ENCODE results near the gene TREX2. TPM values are rescaled to one million over a fixed set of nuclear protein-coding genes. Genes with fewer than 3 reads are reported as not detected.

TREX2 gene
- polyA plus RNA-seq, 6 donors from 2014 or later, result 0.19 to 1.3 (median 1.3) TPM; not detected in 3

- H3K27me3 Mint-ChIP-seq, result no peaks in the 10 kb centered on the region
- H3K4me1 Mint-ChIP-seq, result peaks cover 6 to 22% (median 13%) of the 10 kb centered on the region in 3 donors
- peaks cover 0 to 1% (median 0%) of the 10 kb centered on the region in 7 donors for H3K9me3 Mint-ChIP-seq
- no peak overlapping the region for H3K27ac Mint-ChIP-seq
- peak overlapping the region in 4 of 8 donors; percentile 37 to 74 (median 46) for H3K4me3 Mint-ChIP-seq
- peaks cover 0 to 7% of the 10 kb centered on the region in 2 donors for H3K36me3 Mint-ChIP-seq
- DNase-seq (no peak), ATAC-seq (ENCODE audit: low read depth in 2 of 2) (no peak)
Observed at GRCh38 chrX:153471663-153472280, 25.9 kb upstream of the TREX2 start.

- H3K27me3 Mint-ChIP-seq, result no peaks in the 10 kb centered on the region
- peaks cover 0 to 7% of the 10 kb centered on the region in 2 donors for H3K36me3 Mint-ChIP-seq
- H3K4me1 Mint-ChIP-seq, result peaks cover 6 to 22% (median 13%) of the 10 kb centered on the region in 3 donors
- peak; percentile 75 for DNase-seq
- peak within 1 kb of the TSS in 3 of 6 donors; percentile 11 to 70 (median 65) for H3K27ac Mint-ChIP-seq
- peaks cover 0 to 1% (median 0%) of the 10 kb centered on the region in 7 donors for H3K9me3 Mint-ChIP-seq
- peak within 1 kb of the TSS; percentile 74 to 92 (median 84) for H3K4me3 Mint-ChIP-seq
- peak; percentile 77 for ATAC-seq (ENCODE audit: low read depth in 2 of 2)
Observed at GRCh38 chrX:153470411-153471363, 24.8 kb upstream of the TREX2 start, which contains the start of gene HAUS7. TSS of gene HAUS7 (minus strand) at chrX:153470576. CDS start at chrX:153470557, 19 bp downstream.

GRCh38 chrX:153469811-153470410, 24.1 kb upstream of the TREX2 start:
- Mint-ChIP-seq H3K36me3 (peaks cover 0 to 7% of the 10 kb centered on the region in 2 donors), H3K27me3 (no peaks in the 10 kb centered on the region), H3K27ac (peak overlapping the region in 1 of 6 donors; percentile 70), H3K4me1 (peaks cover 6 to 22% (median 13%) of the 10 kb centered on the region in 3 donors), H3K4me3 (peak overlapping the region; percentile 74 to 92 (median 84)), H3K9me3 (peaks cover 0 to 1% (median 0%) of the 10 kb centered on the region in 7 donors)
- no peak for DNase-seq
- peak; percentile 46 to 51 for ATAC-seq (ENCODE audit: low read depth in 2 of 2)

GRCh38 chrX:153468008-153468580, 22.2 kb upstream of the TREX2 start:
- Mint-ChIP-seq H3K4me1 (peaks cover 12 to 25% (median 14%) of the 10 kb centered on the region in 3 donors), H3K9me3 (peaks cover 0 to 1% (median 0%) of the 10 kb centered on the region in 7 donors), H3K27me3 (no peaks in the 10 kb centered on the region), H3K27ac (peak overlapping the region in 2 of 6 donors; percentile 30 to 66), H3K36me3 (peaks cover 0 to 7% of the 10 kb centered on the region in 2 donors), H3K4me3 (peak overlapping the region in 3 of 8 donors; percentile 12 to 80 (median 72))
- ATAC-seq (ENCODE audit: low read depth in 2 of 2) (no peak), DNase-seq (no peak)

- DNase-seq, result no peak
- Mint-ChIP-seq H3K4me1 (peaks cover 12 to 22% (median 14%) of the 10 kb centered on the region in 3 donors), H3K9me3 (no peaks in the 10 kb centered on the region), H3K36me3 (peaks cover 4 to 7% of the 10 kb centered on the region in 2 donors), H3K4me3 (no peak overlapping the region), H3K27ac (no peak overlapping the region), H3K27me3 (no peaks in the 10 kb centered on the region)
- no peak for ATAC-seq (ENCODE audit: low read depth in 2 of 2)
Observed at GRCh38 chrX:153465691-153466380, 20.0 kb upstream of the TREX2 start.

GRCh38 chrX:153464116-153464515, 18.3 kb upstream of the TREX2 start:
- H3K4me3 Mint-ChIP-seq, result no peak overlapping the region
- no peaks in the 10 kb centered on the region for H3K9me3 Mint-ChIP-seq
- no peak for DNase-seq
- no peaks in the 10 kb centered on the region for H3K27me3 Mint-ChIP-seq
- peaks cover 10 to 16% (median 12%) of the 10 kb centered on the region in 3 donors for H3K4me1 Mint-ChIP-seq
- H3K27ac Mint-ChIP-seq, result no peak overlapping the region
- H3K36me3 Mint-ChIP-seq, result peaks cover 4 to 7% of the 10 kb centered on the region in 2 donors
- no peak for ATAC-seq (ENCODE audit: low read depth in 2 of 2)

GRCh38 chrX:153463556-153463955, 17.7 kb upstream of the TREX2 start:
- peaks cover 10 to 13% (median 12%) of the 10 kb centered on the region in 3 donors for H3K4me1 Mint-ChIP-seq
- no peaks in the 10 kb centered on the region for H3K27me3 Mint-ChIP-seq
- peaks cover 4 to 7% of the 10 kb centered on the region in 2 donors for H3K36me3 Mint-ChIP-seq
- ATAC-seq (ENCODE audit: low read depth in 2 of 2) (no peak), DNase-seq (no peak)
- H3K4me3 Mint-ChIP-seq, result no peak overlapping the region
- H3K9me3 Mint-ChIP-seq, result no peaks in the 10 kb centered on the region
- H3K27ac Mint-ChIP-seq, result peak overlapping the region in 1 of 6 donors; percentile 37

- H3K4me1 Mint-ChIP-seq, result peaks cover 10 to 13% (median 12%) of the 10 kb centered on the region in 3 donors
- DNase-seq (no peak), ATAC-seq (ENCODE audit: low read depth in 2 of 2) (no peak)
- no peak overlapping the region for H3K4me3 Mint-ChIP-seq
- H3K9me3 Mint-ChIP-seq, result no peaks in the 10 kb centered on the region
- peak overlapping the region in 1 of 6 donors; percentile 37 for H3K27ac Mint-ChIP-seq
- H3K36me3 Mint-ChIP-seq, result peaks cover 4 to 7% of the 10 kb centered on the region in 2 donors
- H3K27me3 Mint-ChIP-seq, result no peaks in the 10 kb centered on the region
Observed at GRCh38 chrX:153463031-153463430, 17.2 kb upstream of the TREX2 start.

- Mint-ChIP-seq H3K27ac (no peak overlapping the region), H3K36me3 (peaks cover 2 to 4% of the 10 kb centered on the region in 2 donors), H3K4me1 (peaks cover 6 to 8% (median 6%) of the 10 kb centered on the region in 3 donors), H3K9me3 (no peaks in the 10 kb centered on the region), H3K4me3 (no peak overlapping the region), H3K27me3 (no peaks in the 10 kb centered on the region)
- DNase-seq (no peak), ATAC-seq (ENCODE audit: low read depth in 2 of 2) (no peak)
Observed at GRCh38 chrX:153462291-153462690, 16.4 kb upstream of the TREX2 start.

- no peaks in the 10 kb centered on the region for H3K9me3 Mint-ChIP-seq
- H3K36me3 Mint-ChIP-seq, result peaks cover 0 to 4% of the 10 kb centered on the region in 2 donors
- DNase-seq (peak; percentile 18), ATAC-seq (ENCODE audit: low read depth in 2 of 2) (peak; percentile 28 to 54)
- no peak overlapping the region for H3K27ac Mint-ChIP-seq
- H3K27me3 Mint-ChIP-seq, result no peaks in the 10 kb centered on the region
- H3K4me1 Mint-ChIP-seq, result peaks cover 4 to 7% (median 6%) of the 10 kb centered on the region in 3 donors
- H3K4me3 Mint-ChIP-seq, result no peak overlapping the region
Observed at GRCh38 chrX:153460826-153461225, 15.0 kb upstream of the TREX2 start.

- peaks cover 0 to 4% of the 10 kb centered on the region in 2 donors for H3K36me3 Mint-ChIP-seq
- ATAC-seq (ENCODE audit: low read depth in 2 of 2) (no peak), DNase-seq (no peak)
- H3K9me3 Mint-ChIP-seq, result no peaks in the 10 kb centered on the region
- no peaks in the 10 kb centered on the region for H3K27me3 Mint-ChIP-seq
- H3K27ac Mint-ChIP-seq, result no peak overlapping the region
- H3K4me1 Mint-ChIP-seq, result peaks cover 4 to 7% (median 6%) of the 10 kb centered on the region in 3 donors
- no peak overlapping the region for H3K4me3 Mint-ChIP-seq
Observed at GRCh38 chrX:153459986-153460385, 14.1 kb upstream of the TREX2 start.

GRCh38 chrX:153458476-153458875, 12.6 kb upstream of the TREX2 start:
- H3K36me3 Mint-ChIP-seq, result peaks cover 0 to 4% of the 10 kb centered on the region in 2 donors
- H3K4me3 Mint-ChIP-seq, result no peak overlapping the region
- no peaks in the 10 kb centered on the region for H3K4me1 Mint-ChIP-seq
- DNase-seq, result no peak
- no peak for ATAC-seq (ENCODE audit: low read depth in 2 of 2)
- H3K27ac Mint-ChIP-seq, result no peak overlapping the region
- no peaks in the 10 kb centered on the region for H3K9me3 Mint-ChIP-seq
- H3K27me3 Mint-ChIP-seq, result no peaks in the 10 kb centered on the region

All from naive B cell (primary cell).